ENCODE data around the gene SIT1. TPM values are rescaled to one million over a fixed set of nuclear protein-coding genes. Genes with fewer than 3 reads are reported as not detected.

The SIT1 gene
- total and polyA plus RNA-seq, 12 donors, result 0.19 to 3.6 (median 0.31) TPM; not detected in 5

DNA sequence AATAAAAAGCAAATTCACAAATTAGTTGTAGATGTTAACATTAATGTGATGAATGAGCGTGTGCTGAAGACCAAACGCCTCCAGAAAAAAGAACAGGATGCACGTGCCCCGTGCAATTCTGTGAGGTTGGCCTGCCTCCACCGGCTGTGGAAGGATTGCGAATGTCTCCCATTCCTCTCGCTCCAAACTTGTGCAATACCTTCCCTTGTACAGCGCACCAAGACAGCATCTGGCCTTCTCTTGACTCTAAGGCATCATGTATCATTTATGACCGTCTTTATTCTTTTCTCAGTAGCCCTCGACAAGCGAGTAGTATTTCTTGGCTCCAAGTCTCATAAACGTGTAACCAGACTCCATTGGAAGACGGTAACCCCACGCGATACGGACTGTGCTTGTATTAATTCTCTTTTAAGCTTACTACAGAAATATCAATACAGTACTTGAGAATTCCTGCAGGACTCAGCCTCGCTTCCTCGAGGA lies 47.2 kb downstream of the SIT1 start:
- 3 to 4% methylated on average over 18 of the region's 18 CpGs for WGBS, 2 donors
- Histone ChIP-seq H3K36me3 (peaks cover 0 to 15% (median 5%) of the 10 kb centered on the region in 9 donors), H3K9me3 (no peaks in the 10 kb centered on the region), H3K4me3 (peak overlapping the region in 9 of 10 donors; percentile 14 to 86 (median 70)), H3K27me3 (no peaks in the 10 kb centered on the region), H3K4me1 (peaks cover 0 to 38% (median 25%) of the 10 kb centered on the region in 9 donors), H3K27ac (peak overlapping the region; percentile 30 to 95 (median 90))
- DNase-seq (peak; percentile 55 to 58), ATAC-seq (peak; percentile 3 to 28 (median 12))
- TF ChIP-seq, protein P1, sequence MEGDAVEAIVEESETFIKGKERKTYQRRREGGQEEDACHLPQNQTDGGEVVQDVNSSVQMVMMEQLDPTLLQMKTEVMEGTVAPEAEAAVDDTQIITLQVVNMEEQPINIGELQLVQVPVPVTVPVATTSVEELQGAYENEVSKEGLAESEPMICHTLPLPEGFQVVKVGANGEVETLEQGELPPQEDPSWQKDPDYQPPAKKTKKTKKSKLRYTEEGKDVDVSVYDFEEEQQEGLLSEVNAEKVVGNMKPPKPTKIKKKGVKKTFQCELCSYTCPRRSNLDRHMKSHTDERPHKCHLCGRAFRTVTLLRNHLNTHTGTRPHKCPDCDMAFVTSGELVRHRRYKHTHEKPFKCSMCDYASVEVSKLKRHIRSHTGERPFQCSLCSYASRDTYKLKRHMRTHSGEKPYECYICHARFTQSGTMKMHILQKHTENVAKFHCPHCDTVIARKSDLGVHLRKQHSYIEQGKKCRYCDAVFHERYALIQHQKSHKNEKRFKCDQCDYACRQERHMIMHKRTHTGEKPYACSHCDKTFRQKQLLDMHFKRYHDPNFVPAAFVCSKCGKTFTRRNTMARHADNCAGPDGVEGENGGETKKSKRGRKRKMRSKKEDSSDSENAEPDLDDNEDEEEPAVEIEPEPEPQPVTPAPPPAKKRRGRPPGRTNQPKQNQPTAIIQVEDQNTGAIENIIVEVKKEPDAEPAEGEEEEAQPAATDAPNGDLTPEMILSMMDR (IDR thresholded peaks at IDR 0.05), result no peak
- intact Hi-C loops (cut with DNase I), result loop anchor here in 3 of 10 donors (5.0 to 10.0 kb wide), 5 partner anchors 44 to 129 kb away; partner anchors contain the start of genes CCDC107 (in 1 of the 3), CREB3 (in 1 of the 3), RMRP (in 1 of the 3) and RUSC2 (in 1 of the 3)

DNA sequence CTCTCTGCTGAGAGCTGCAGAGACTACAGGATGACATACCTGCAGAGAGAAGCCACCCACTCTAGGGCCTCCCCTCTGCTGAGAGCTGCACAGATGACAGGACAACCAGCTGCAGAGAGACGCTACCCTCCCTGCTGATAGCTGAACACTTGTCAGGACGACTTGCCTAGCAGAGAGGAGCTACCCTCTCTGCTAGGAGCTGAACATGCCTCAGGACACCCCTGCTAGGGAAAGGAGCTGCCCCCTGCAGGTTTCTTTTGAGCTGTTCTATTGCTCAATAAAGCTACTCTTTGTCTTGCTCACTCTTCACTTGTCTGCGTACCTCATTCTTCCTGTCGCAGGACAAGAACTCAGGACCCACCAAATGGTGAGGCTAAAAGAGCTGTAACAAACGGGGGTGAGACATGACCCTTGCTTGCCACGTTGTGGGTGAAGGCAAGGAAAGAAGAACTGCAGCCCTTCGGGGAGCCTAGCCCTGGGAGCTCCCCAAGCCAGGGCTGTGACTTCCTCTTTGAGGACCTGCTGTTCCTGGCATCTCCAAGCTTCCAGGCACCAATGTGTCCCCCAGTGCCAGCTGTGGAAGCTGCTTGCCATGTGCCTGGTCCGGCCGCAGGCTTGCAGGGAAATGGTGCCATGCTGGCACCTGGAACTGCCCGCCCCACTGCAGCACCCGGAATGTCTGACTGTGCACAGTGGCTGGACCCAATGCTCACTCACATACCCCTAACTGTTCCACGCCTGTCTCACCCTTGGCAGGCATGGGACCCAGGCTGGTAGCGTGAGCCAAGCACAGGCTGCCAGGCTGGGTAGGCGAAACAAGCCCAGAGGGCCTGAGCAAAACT lies 50.7 kb downstream of the SIT1 start:
- intact Hi-C loops (cut with DNase I), result loop anchor here in 4 of 10 donors (5.0 to 10.0 kb wide), 6 partner anchors 47 to 132 kb away; partner anchors contain the start of genes CCDC107 (in 1 of the 4), CREB3 (in 1 of the 4), RMRP (in 1 of the 4) and RUSC2 (in 1 of the 4)
- H3K4me1 ChIP-seq, result peaks cover 0 to 25% (median 10%) of the 10 kb centered on the region in 9 donors
- no peaks in the 10 kb centered on the region for H3K27me3 ChIP-seq
- DNase-seq (no peak), ATAC-seq (no peak)
- H3K9me3 ChIP-seq, result no peaks in the 10 kb centered on the region
- H3K27ac ChIP-seq, result no peak overlapping the region
- no peaks in the 10 kb centered on the region for H3K36me3 ChIP-seq
- TF ChIP-seq, protein P1 (IDR thresholded peaks at IDR 0.05), result no peak
- H3K4me3 ChIP-seq, result no peak overlapping the region
- 88 to 92% methylated on average over 14 of the region's 14 CpGs for WGBS, 2 donors

Small RNAs within 50 kb of the gene (microRNA-seq; reads per million reads assigned to microRNA genes)
- 0 to 0.51 reads per million in 2 donors for gene MIR4667

Other genes with a start within 250 kb of the SIT1 start
- gene RUSC2, start 160.8 kb downstream of the SIT1 start, total RNA-seq, result 10 to 100 TPM; 22.1 to 34.9 (median 28.2) TPM
- 10 to 100 TPM; 22.5 to 32.7 TPM for gene RUSC2, start 160.8 kb downstream of the SIT1 start, polyA plus RNA-seq
- 10 to 100 TPM; 18.0 to 33.1 (median 22.7) TPM for gene TESK1, start 45.7 kb downstream of the SIT1 start, total RNA-seq
- gene TESK1, start 45.7 kb downstream of the SIT1 start, polyA plus RNA-seq, result 10 to 100 TPM; 36.4 to 38.8 TPM
- gene CD72, start 32.5 kb downstream of the SIT1 start, total RNA-seq, result 1 to 10 TPM in 4 of 10 donors, under 1 TPM in 5, not detected in 1; 0.51 to 6.8 (median 0.54) TPM
- under 1 TPM; 0.43 to 0.73 TPM for gene CD72, start 32.5 kb downstream of the SIT1 start, polyA plus RNA-seq
- gene RMRP, start 7.1 kb upstream of the SIT1 start, total RNA-seq, result over 10,000 TPM in 3 of 10 donors, 1,000 to 10,000 TPM in 7; 3,879 to 14,997 (median 5,788) TPM
- 100 to 1,000 TPM in 1 of 2 donors, 10 to 100 TPM in 1; 14.9 to 476 TPM for gene RMRP, start 7.1 kb upstream of the SIT1 start, polyA plus RNA-seq
- 10 to 100 TPM; 37.9 to 54.0 (median 43.9) TPM for gene CCDC107, start 7.4 kb upstream of the SIT1 start, total RNA-seq
- gene CCDC107, start 7.4 kb upstream of the SIT1 start, polyA plus RNA-seq, result 100 to 1,000 TPM in 1 of 2 donors, 10 to 100 TPM in 1; 95.3 to 210 TPM
- gene ARHGEF39, start 14.3 kb upstream of the SIT1 start, total RNA-seq, result under 1 TPM in 8 of 10 donors, not detected in 2; 0.09 to 0.85 (median 0.30) TPM
- gene ARHGEF39, start 14.3 kb upstream of the SIT1 start, polyA plus RNA-seq, result 1 to 10 TPM in 1 of 2 donors, under 1 TPM in 1; 0.35 to 1.3 TPM
- 10 to 100 TPM in 1 of 10 donors, 1 to 10 TPM in 1, under 1 TPM in 3, not detected in 5; 0.20 to 13.2 (median 0.24) TPM for gene CA9, start 23.0 kb upstream of the SIT1 start, total RNA-seq
- 1 to 10 TPM in 1 of 2 donors, not detected in 1; 1.0 TPM for gene CA9, start 23.0 kb upstream of the SIT1 start, polyA plus RNA-seq
- 100 to 1,000 TPM; 548 to 922 (median 784) TPM for gene TPM2, start 39.0 kb upstream of the SIT1 start, total RNA-seq
- 1,000 to 10,000 TPM in 1 of 2 donors, 100 to 1,000 TPM in 1; 597 to 1,940 TPM for gene TPM2, start 39.0 kb upstream of the SIT1 start, polyA plus RNA-seq
- 100 to 1,000 TPM; 206 to 323 (median 238) TPM for gene TLN1, start 81.3 kb upstream of the SIT1 start, total RNA-seq
- 100 to 1,000 TPM in 1 of 2 donors, 10 to 100 TPM in 1; 99.6 to 247 TPM for gene TLN1, start 81.3 kb upstream of the SIT1 start, polyA plus RNA-seq
- 10 to 100 TPM; 16.2 to 29.5 (median 20.2) TPM for gene CREB3, start 81.7 kb upstream of the SIT1 start, total RNA-seq
- 10 to 100 TPM; 24.4 to 39.1 TPM for gene CREB3, start 81.7 kb upstream of the SIT1 start, polyA plus RNA-seq
- 100 to 1,000 TPM in 1 of 10 donors, 10 to 100 TPM in 9; 47.4 to 101 (median 74.7) TPM for gene GBA2, start 98.3 kb upstream of the SIT1 start, total RNA-seq
- 100 to 1,000 TPM in 1 of 2 donors, 10 to 100 TPM in 1; 81.9 to 102 TPM for gene GBA2, start 98.3 kb upstream of the SIT1 start, polyA plus RNA-seq
- 10 to 100 TPM; 31.1 to 39.4 (median 34.0) TPM for gene RGP1, start 98.4 kb upstream of the SIT1 start, total RNA-seq
- 1 to 10 TPM; 8.2 to 9.3 TPM for gene RGP1, start 98.4 kb upstream of the SIT1 start, polyA plus RNA-seq
- under 1 TPM in 1 of 10 donors, not detected in 9; 0.60 TPM for gene MSMP, start 103.3 kb upstream of the SIT1 start, total RNA-seq
- under 1 TPM in 1 of 2 donors, not detected in 1; 0.19 TPM for gene MSMP, start 103.3 kb upstream of the SIT1 start, polyA plus RNA-seq
- gene NPR2, start 140.7 kb upstream of the SIT1 start, total RNA-seq, result 10 to 100 TPM; 18.9 to 26.4 (median 20.8) TPM
- 10 to 100 TPM; 13.5 to 25.5 TPM for gene NPR2, start 140.7 kb upstream of the SIT1 start, polyA plus RNA-seq
- gene SPAG8, start 161.3 kb upstream of the SIT1 start, total RNA-seq, result 1 to 10 TPM in 9 of 10 donors, under 1 TPM in 1; 0.86 to 4.2 (median 2.9) TPM
- gene SPAG8, start 161.3 kb upstream of the SIT1 start, polyA plus RNA-seq, result 1 to 10 TPM in 1 of 2 donors, under 1 TPM in 1; 0.84 to 6.0 TPM
- gene HINT2, start 164.1 kb upstream of the SIT1 start, total RNA-seq, result 10 to 100 TPM; 56.8 to 83.1 (median 76.7) TPM
- gene HINT2, start 164.1 kb upstream of the SIT1 start, polyA plus RNA-seq, result 100 to 1,000 TPM in 1 of 2 donors, 10 to 100 TPM in 1; 69.9 to 120 TPM
- gene FAM221B, start 177.8 kb upstream of the SIT1 start, total RNA-seq, result not detected
- gene FAM221B, start 177.8 kb upstream of the SIT1 start, polyA plus RNA-seq, result not detected
- gene TMEM8B, start 178.3 kb upstream of the SIT1 start, total RNA-seq, result 10 to 100 TPM; 13.6 to 22.9 (median 20.5) TPM
- 1 to 10 TPM; 6.7 to 8.0 TPM for gene TMEM8B, start 178.3 kb upstream of the SIT1 start, polyA plus RNA-seq
- gene OR13J1, start 219.5 kb upstream of the SIT1 start, total RNA-seq, result not detected
- not detected for gene OR13J1, start 219.5 kb upstream of the SIT1 start, polyA plus RNA-seq